ENCODE data around the gene ANK2.
"Not testable (repeated sequence)": the region's sequence is repeated elsewhere in the genome, so short reads cannot be mapped to it uniquely, and the experiment has no call there.

The ANK2 gene

GRCh38 chr4:113050837-113051236, 1.4 kb downstream of the ANK2 start:
- Histone ChIP-seq H3K9me3 (ENCODE audit: control insufficient read depth, low read length) (no peaks in the 10 kb centered on the region), H3K27ac (ENCODE audit: low read depth, low read length, severe bottlenecking) (no peak overlapping the region), H3K4me3 (ENCODE audit: extremely low read depth, insufficient read depth, low read length, poor library complexity, severe bottlenecking) (no peak overlapping the region)

DNA sequence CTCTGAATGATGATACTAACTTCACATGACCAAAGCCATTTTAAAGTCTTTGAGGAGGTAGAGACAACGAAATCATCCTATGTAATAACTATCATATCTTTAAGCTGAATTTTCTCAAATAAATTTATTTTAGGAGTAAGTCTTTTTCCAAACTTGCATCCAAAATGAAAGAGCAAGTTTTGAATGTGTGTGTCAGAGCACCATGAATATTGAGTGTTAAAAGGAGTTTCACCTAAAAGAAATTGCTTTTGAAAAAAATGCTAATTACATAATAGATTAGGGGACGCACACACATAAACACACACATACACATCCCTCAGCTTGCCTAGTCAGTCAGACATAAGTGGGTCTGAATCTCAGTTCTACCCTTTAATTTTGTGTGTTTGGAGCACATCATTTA, 1.9 kb downstream of the ANK2 start:
- no peaks in the 10 kb centered on the region for H3K9me3 ChIP-seq (ENCODE audit: control insufficient read depth, low read length)
- peaks cover 20% of the 10 kb centered on the region for H3K4me1 ChIP-seq (ENCODE audit: control insufficient read depth, insufficient read depth, low read length, poor library complexity, severe bottlenecking)
- no peak overlapping the region for H3K27ac ChIP-seq (ENCODE audit: low read depth, low read length, severe bottlenecking)
- no CpG with 5 or more reads among the region's 2 CpGs for WGBS, 2 experiments (ENCODE audit: insufficient coverage in 2 of 2)
- no peaks in the 10 kb centered on the region for H3K36me3 ChIP-seq (ENCODE audit: control insufficient read depth, insufficient read depth, low read length)
- no peak overlapping the region for H3K4me3 ChIP-seq (ENCODE audit: extremely low read depth, insufficient read depth, low read length, poor library complexity, severe bottlenecking)

More at GRCh38 chr4:113050837-113051236, 1.4 kb downstream of the ANK2 start:
- no peaks in the 10 kb centered on the region for H3K36me3 ChIP-seq (ENCODE audit: control insufficient read depth, insufficient read depth, low read length)
- H3K4me1 ChIP-seq (ENCODE audit: control insufficient read depth, insufficient read depth, low read length, poor library complexity, severe bottlenecking), result peaks cover 20% of the 10 kb centered on the region
- WGBS, 2 experiments (ENCODE audit: insufficient coverage in 2 of 2), result 100% methylated on average over 1 of the region's 3 CpGs; no CpG with 5 or more reads in 1 of the 2 experiments

DNA sequence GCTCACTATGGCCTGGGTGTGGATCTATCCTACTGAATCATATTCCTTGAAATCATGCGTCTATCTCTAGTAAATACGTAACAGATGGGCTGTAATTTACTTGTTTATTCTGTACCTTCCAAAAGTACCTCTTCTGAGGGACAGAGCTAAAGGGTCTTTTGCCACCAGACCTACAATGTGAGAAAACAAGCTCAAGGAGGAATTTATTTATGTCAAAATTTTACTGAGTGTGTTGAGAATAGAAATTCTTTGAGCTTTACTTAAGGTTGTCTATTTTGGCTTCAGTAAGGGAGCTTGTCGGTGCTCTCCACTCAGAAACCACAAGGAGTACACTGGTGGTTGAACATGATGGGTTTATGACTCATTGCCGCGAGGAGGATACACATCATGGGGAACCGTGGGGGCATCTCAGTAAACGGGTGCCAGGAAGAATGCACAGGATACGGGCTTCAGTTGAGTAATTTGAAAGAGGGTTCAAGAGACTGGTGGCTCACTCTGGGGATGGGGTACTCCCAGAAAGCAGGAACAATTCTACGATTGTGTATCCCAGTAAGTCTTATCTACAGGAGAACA, 3.0 kb downstream of the ANK2 start:
- WGBS, 2 experiments (ENCODE audit: insufficient coverage in 2 of 2), result 79 to 83% methylated on average over 6 to 8 of the region's 9 CpGs
- no peak overlapping the region for H3K4me3 ChIP-seq (ENCODE audit: extremely low read depth, insufficient read depth, low read length, poor library complexity, severe bottlenecking)
- H3K4me1 ChIP-seq (ENCODE audit: control insufficient read depth, insufficient read depth, low read length, poor library complexity, severe bottlenecking), result peaks cover 24% of the 10 kb centered on the region

GRCh38 chr4:113053883-113054282, 4.4 kb downstream of the ANK2 start:
- no peak overlapping the region for H3K27ac ChIP-seq (ENCODE audit: low read depth, low read length, severe bottlenecking)
- peaks cover 25% of the 10 kb centered on the region for H3K4me1 ChIP-seq (ENCODE audit: control insufficient read depth, insufficient read depth, low read length, poor library complexity, severe bottlenecking)
- H3K9me3 ChIP-seq (ENCODE audit: control insufficient read depth, low read length), result no peaks in the 10 kb centered on the region
- H3K36me3 ChIP-seq (ENCODE audit: control insufficient read depth, insufficient read depth, low read length), result no peaks in the 10 kb centered on the region
- H3K4me3 ChIP-seq (ENCODE audit: extremely low read depth, insufficient read depth, low read length, poor library complexity, severe bottlenecking), result no peak overlapping the region

More for the DNA sequence above, 3.0 kb downstream of the ANK2 start:
- no peaks in the 10 kb centered on the region for H3K9me3 ChIP-seq (ENCODE audit: control insufficient read depth, low read length)
- no peaks in the 10 kb centered on the region for H3K36me3 ChIP-seq (ENCODE audit: control insufficient read depth, insufficient read depth, low read length)
- no peak overlapping the region for H3K27ac ChIP-seq (ENCODE audit: low read depth, low read length, severe bottlenecking)

DNA sequence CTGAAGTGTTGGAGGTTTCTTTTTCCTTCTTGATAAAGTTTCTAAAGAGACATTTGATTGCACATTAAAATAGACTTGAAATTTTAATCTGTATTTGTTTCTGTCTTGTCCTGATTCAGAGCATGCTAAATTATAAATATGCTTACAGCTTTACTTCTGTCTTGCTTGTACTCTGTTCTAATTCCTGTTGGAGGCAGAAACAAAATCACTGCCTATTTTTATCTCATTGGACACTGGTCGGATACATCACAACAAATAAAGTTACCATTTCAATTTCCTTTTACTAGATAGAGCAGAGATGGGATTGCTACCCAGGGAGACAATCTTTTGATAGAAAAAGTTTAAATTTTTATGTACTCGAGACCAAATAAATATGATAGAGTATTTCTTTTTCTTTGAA, 6.9 kb downstream of the ANK2 start:
- H3K4me1 ChIP-seq (ENCODE audit: control insufficient read depth, insufficient read depth, low read length, poor library complexity, severe bottlenecking), result peaks cover 15% of the 10 kb centered on the region
- WGBS, 2 experiments (ENCODE audit: insufficient coverage in 2 of 2), result no CpG with 5 or more reads among the region's 2 CpGs
- H3K27ac ChIP-seq (ENCODE audit: low read depth, low read length, severe bottlenecking), result no peak overlapping the region
- no peak overlapping the region for H3K4me3 ChIP-seq (ENCODE audit: extremely low read depth, insufficient read depth, low read length, poor library complexity, severe bottlenecking)
- H3K36me3 ChIP-seq (ENCODE audit: control insufficient read depth, insufficient read depth, low read length), result no peaks in the 10 kb centered on the region
- H3K9me3 ChIP-seq (ENCODE audit: control insufficient read depth, low read length), result no peaks in the 10 kb centered on the region

DNA sequence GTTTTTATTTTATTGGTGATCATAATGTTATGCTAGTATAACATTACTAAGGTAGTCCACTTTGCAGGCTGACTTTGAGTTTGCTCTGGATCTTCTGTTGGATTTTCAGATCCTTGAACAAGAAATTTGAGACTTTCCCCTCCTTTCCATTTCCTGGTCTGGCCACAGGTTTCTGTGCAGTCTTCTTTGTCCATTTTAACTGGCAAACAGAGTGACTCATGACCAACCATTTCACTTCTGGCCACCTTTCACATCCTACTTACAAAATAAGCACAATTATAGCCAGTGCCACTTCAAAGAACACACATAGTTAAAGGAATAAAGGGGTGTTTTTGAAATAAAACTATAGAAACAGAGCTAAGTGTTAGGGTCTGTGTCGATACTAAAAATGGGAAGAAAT, 8.4 kb downstream of the ANK2 start:
- Histone ChIP-seq H3K9me3 (ENCODE audit: control insufficient read depth, low read length) (no peaks in the 10 kb centered on the region), H3K36me3 (ENCODE audit: control insufficient read depth, insufficient read depth, low read length) (no peaks in the 10 kb centered on the region), H3K27ac (ENCODE audit: low read depth, low read length, severe bottlenecking) (no peak overlapping the region), H3K4me1 (ENCODE audit: control insufficient read depth, insufficient read depth, low read length, poor library complexity, severe bottlenecking) (peaks cover 13% of the 10 kb centered on the region), H3K4me3 (ENCODE audit: extremely low read depth, insufficient read depth, low read length, poor library complexity, severe bottlenecking) (no peak overlapping the region)
- 100% methylated on average over 1 of the region's 1 CpG; no CpG with 5 or more reads in 1 of the 2 experiments for WGBS, 2 experiments (ENCODE audit: insufficient coverage in 2 of 2)

- no peak overlapping the region for H3K4me3 ChIP-seq (ENCODE audit: extremely low read depth, insufficient read depth, low read length, poor library complexity, severe bottlenecking)
- WGBS, 2 experiments (ENCODE audit: insufficient coverage in 2 of 2), result 100% methylated on average over 1 of the region's 3 CpGs; no CpG with 5 or more reads in 1 of the 2 experiments
Observed at GRCh38 chr4:113059449-113060182, 10.2 kb downstream of the ANK2 start.

DNA sequence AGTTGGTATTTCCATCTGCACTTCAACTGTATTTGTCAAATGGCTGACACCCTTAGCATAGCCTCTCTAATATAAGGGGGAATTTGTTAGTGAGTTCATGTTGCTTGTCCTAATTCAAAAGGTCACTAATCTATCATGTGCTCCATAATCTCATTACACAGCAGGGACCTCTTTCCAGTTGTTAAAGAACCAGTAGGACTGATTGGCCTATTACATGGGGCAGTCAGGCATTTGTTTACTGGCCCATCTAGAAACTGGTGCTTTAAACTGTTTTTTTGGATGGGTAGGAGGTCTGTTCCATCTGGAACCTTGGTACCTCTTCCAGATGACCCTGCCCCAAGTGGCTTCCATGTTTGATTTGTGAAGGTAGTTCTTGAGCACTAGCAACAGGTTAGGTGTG, 11.4 kb downstream of the ANK2 start:
- peaks cover 7% of the 10 kb centered on the region for H3K4me1 ChIP-seq (ENCODE audit: control insufficient read depth, insufficient read depth, low read length, poor library complexity, severe bottlenecking)
- H3K27ac ChIP-seq (ENCODE audit: low read depth, low read length, severe bottlenecking), result no peak overlapping the region
- H3K4me3 ChIP-seq (ENCODE audit: extremely low read depth, insufficient read depth, low read length, poor library complexity, severe bottlenecking), result no peak overlapping the region

More at GRCh38 chr4:113059449-113060182, 10.2 kb downstream of the ANK2 start:
- Histone ChIP-seq H3K36me3 (ENCODE audit: control insufficient read depth, insufficient read depth, low read length) (no peaks in the 10 kb centered on the region), H3K27ac (ENCODE audit: low read depth, low read length, severe bottlenecking) (no peak overlapping the region), H3K4me1 (ENCODE audit: control insufficient read depth, insufficient read depth, low read length, poor library complexity, severe bottlenecking) (peaks cover 13% of the 10 kb centered on the region), H3K9me3 (ENCODE audit: control insufficient read depth, low read length) (no peaks in the 10 kb centered on the region)

DNA sequence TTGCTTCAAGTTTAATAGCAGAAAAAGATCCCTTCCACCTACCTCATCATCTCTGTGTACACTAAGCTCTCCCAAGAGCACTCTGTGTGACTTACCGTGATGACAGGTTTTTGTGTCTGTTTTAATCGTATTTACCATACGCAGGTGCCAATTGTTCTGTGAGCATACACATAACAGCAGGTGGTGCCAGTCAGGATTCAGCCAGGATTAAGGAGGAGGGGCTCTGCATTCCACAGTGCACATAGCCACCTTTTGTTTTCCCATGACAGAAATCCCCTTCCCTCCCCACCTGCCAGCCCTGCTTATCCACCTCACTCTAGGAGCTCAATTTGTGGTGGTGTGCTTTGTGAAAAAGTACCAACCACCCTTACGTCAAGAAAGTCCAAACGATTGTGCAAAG, 14.8 kb downstream of the ANK2 start:
- H3K4me1 ChIP-seq (ENCODE audit: control insufficient read depth, insufficient read depth, low read length, poor library complexity, severe bottlenecking), result no peaks in the 10 kb centered on the region
- H3K9me3 ChIP-seq (ENCODE audit: control insufficient read depth, low read length), result no peaks in the 10 kb centered on the region
- 17 to 29% methylated on average over 1 to 3 of the region's 5 CpGs for WGBS, 2 experiments (ENCODE audit: insufficient coverage in 2 of 2)
- H3K36me3 ChIP-seq (ENCODE audit: control insufficient read depth, insufficient read depth, low read length), result no peaks in the 10 kb centered on the region
- no peak overlapping the region for H3K27ac ChIP-seq (ENCODE audit: low read depth, low read length, severe bottlenecking)
- H3K4me3 ChIP-seq (ENCODE audit: extremely low read depth, insufficient read depth, low read length, poor library complexity, severe bottlenecking), result no peak overlapping the region

More for the DNA sequence above, 11.4 kb downstream of the ANK2 start:
- H3K36me3 ChIP-seq (ENCODE audit: control insufficient read depth, insufficient read depth, low read length), result no peaks in the 10 kb centered on the region
- no peaks in the 10 kb centered on the region for H3K9me3 ChIP-seq (ENCODE audit: control insufficient read depth, low read length)

- Histone ChIP-seq H3K4me1 (ENCODE audit: control insufficient read depth, insufficient read depth, low read length, poor library complexity, severe bottlenecking) (no peaks in the 10 kb centered on the region), H3K27ac (ENCODE audit: low read depth, low read length, severe bottlenecking) (no peak overlapping the region), H3K4me3 (ENCODE audit: extremely low read depth, insufficient read depth, low read length, poor library complexity, severe bottlenecking) (no peak overlapping the region), H3K9me3 (ENCODE audit: control insufficient read depth, low read length) (no peaks in the 10 kb centered on the region), H3K36me3 (ENCODE audit: control insufficient read depth, insufficient read depth, low read length) (no peaks in the 10 kb centered on the region)
- WGBS, 2 experiments (ENCODE audit: insufficient coverage in 2 of 2), result 80% methylated on average over 1 of the region's 3 CpGs; no CpG with 5 or more reads in 1 of the 2 experiments
Observed at GRCh38 chr4:113065629-113066028, 16.2 kb downstream of the ANK2 start.

- not testable (repeated sequence) for H3K4me1 ChIP-seq (ENCODE audit: control insufficient read depth, insufficient read depth, low read length, poor library complexity, severe bottlenecking); H3K4me3 ChIP-seq (ENCODE audit: extremely low read depth, insufficient read depth, low read length, poor library complexity, severe bottlenecking); H3K36me3 ChIP-seq (ENCODE audit: control insufficient read depth, insufficient read depth, low read length); H3K9me3 ChIP-seq (ENCODE audit: control insufficient read depth, low read length); H3K27ac ChIP-seq (ENCODE audit: low read depth, low read length, severe bottlenecking)
- 97 to 100% methylated on average over 3 of the region's 3 CpGs for WGBS, 2 experiments (ENCODE audit: insufficient coverage in 2 of 2)
Observed at GRCh38 chr4:113068771-113069170, 19.3 kb downstream of the ANK2 start.

All from mesodermal cell (in vitro differentiated cells).